ENCODE results near the gene PHLDB1.

The PHLDB1 gene

GRCh38 chr11:118629761-118630661 is 22.6 kb downstream of the PHLDB1 start:
- H3K9me3 ChIP-seq (ENCODE audit: low read length), result no peaks in the 10 kb centered on the region
- no peak overlapping the region for H3K9ac ChIP-seq (ENCODE audit: low read length)
- no peaks in the 10 kb centered on the region for H3K36me3 ChIP-seq (ENCODE audit: insufficient read depth, low read length)
- no peaks in the 10 kb centered on the region for H3K79me2 ChIP-seq (ENCODE audit: insufficient read depth, low read length)
- TF ChIP-seq CTCF (IDR thresholded peaks at IDR 0.05; ENCODE audit: low read length) (no peak), EZH2 (IDR thresholded peaks at IDR 0.05; ENCODE audit: borderline replicate concordance, low read length) (no peak)
- H3K27ac ChIP-seq (ENCODE audit: low read depth, low read length, poor library complexity, severe bottlenecking), result no peak overlapping the region
- H3F3A ChIP-seq (ENCODE audit: insufficient read depth, low read length), result no peaks in the 10 kb centered on the region
- H3K4me3 ChIP-seq (ENCODE audit: low read depth, low read length, poor library complexity, severe bottlenecking), result no peak overlapping the region
- no peaks in the 10 kb centered on the region for H3K4me1 ChIP-seq (ENCODE audit: insufficient read depth, low read length, severe bottlenecking)
- no peak overlapping the region for H3K4me2 ChIP-seq (ENCODE audit: low read length)
- 0 out of 2 replicates have a peak, but pooled peaks cover 3% of the 10 kb centered on the region for H3K27me3 ChIP-seq (ENCODE audit: insufficient read depth, low read length)
- H2AFZ ChIP-seq (ENCODE audit: low read length), result no peak overlapping the region
- H4K20me1 ChIP-seq (ENCODE audit: insufficient read depth, low read length), result no peaks in the 10 kb centered on the region
- no peaks in the 10 kb centered on the region for H3K9me2 ChIP-seq (ENCODE audit: low read depth, low read length)

DNA sequence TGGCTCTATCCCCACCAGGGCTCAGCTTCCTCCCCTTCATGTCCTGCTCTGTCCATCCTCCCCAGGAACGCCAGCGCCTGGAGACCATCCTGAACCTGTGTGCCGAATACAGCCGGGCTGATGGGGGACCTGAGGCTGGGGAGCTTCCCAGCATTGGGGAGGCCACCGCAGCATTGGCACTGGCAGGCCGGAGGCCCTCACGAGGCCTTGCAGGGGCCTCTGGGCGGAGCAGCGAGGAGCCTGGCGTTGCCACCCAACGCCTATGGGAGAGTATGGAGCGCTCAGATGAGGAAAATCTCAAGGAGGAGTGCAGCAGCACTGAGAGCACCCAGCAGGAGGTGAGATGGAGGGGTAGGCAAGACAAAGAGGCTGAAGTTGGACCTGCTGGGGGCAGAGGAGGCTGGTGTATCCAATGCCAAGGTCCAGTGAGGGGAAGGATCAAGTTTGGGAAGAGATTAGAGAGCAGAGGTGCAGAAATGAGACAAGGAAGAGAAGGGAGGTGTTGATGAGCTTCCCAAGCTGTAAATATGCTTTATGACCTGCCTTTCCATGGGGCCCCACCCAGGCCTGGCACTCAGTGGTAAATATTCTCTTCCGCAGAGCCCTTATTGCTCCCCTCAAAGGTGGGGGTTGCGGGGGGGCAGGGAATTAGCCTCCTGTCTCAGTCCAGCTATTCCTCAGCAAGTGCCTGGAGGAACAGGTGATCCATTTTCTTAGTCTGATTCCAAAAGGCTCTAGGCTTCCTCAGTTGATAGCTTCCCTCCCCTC is 23.9 kb downstream of the PHLDB1 start:
- Histone ChIP-seq H3K4me3 (ENCODE audit: low read depth, low read length, poor library complexity, severe bottlenecking) (no peak overlapping the region), H3K9me2 (ENCODE audit: low read depth, low read length) (no peaks in the 10 kb centered on the region), H3K4me1 (ENCODE audit: insufficient read depth, low read length, severe bottlenecking) (no peaks in the 10 kb centered on the region), H3K79me2 (ENCODE audit: insufficient read depth, low read length) (no peaks in the 10 kb centered on the region), H3K4me2 (ENCODE audit: low read length) (no peak overlapping the region), H3K27me3 (ENCODE audit: insufficient read depth, low read length) (0 out of 2 replicates have a peak, but pooled peaks cover 3% of the 10 kb centered on the region), H3K27ac (ENCODE audit: low read depth, low read length, poor library complexity, severe bottlenecking) (no peak overlapping the region), H3K9me3 (ENCODE audit: low read length) (no peaks in the 10 kb centered on the region), H3K9ac (ENCODE audit: low read length) (no peak overlapping the region), H3F3A (ENCODE audit: insufficient read depth, low read length) (no peaks in the 10 kb centered on the region), H3K36me3 (ENCODE audit: insufficient read depth, low read length) (no peaks in the 10 kb centered on the region), H4K20me1 (ENCODE audit: insufficient read depth, low read length) (no peaks in the 10 kb centered on the region), H2AFZ (ENCODE audit: low read length) (no peak overlapping the region)
- TF ChIP-seq CTCF (IDR thresholded peaks at IDR 0.05; ENCODE audit: low read length) (no peak), EZH2 (IDR thresholded peaks at IDR 0.05; ENCODE audit: borderline replicate concordance, low read length) (no peak)

DNA sequence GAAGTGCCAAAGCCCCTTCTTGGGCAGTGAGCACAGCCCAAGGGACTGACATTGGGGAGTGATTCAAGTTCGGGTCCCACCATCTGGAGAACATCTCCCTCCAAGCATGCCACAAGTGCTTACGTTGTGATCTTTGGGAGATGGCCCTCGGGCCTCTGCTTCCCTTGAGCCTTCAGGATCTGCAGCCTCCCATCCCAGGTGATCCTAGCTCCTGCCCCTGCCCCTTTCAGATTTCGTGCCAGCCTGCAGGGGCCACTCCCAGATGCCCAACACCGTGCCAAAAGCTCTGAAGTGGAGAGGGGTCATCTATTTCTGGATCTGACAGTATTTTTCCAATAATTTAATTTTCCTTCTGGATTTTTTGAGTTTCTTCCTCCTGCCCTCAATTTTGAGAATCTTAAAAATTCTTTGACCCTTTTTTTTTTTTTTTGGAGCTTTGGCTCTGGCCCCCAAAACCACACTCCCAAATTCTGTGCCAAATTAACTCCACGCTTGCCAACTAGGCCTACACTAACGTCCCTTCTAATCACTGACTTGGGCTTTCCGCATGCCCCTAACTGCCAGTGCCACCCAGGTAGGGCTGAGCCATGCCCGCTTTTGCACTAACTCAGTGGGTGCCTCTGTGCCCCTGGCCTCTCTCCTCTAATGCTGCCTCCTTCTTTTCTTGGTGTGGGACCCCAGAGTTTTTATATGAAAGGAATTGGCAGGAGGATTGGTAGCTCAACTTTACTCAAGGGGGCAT is 25.3 kb downstream of the PHLDB1 start:
- H3K27ac ChIP-seq (ENCODE audit: low read depth, low read length, poor library complexity, severe bottlenecking), result no peak overlapping the region
- 0 out of 2 replicates have a peak, but pooled peaks cover 3% of the 10 kb centered on the region for H3K27me3 ChIP-seq (ENCODE audit: insufficient read depth, low read length)
- H3K4me1 ChIP-seq (ENCODE audit: insufficient read depth, low read length, severe bottlenecking), result no peaks in the 10 kb centered on the region
- no peak overlapping the region for H3K9ac ChIP-seq (ENCODE audit: low read length)
- H2AFZ ChIP-seq (ENCODE audit: low read length), result no peak overlapping the region
- H4K20me1 ChIP-seq (ENCODE audit: insufficient read depth, low read length), result no peaks in the 10 kb centered on the region
- no peaks in the 10 kb centered on the region for H3K9me2 ChIP-seq (ENCODE audit: low read depth, low read length)
- H3K4me2 ChIP-seq (ENCODE audit: low read length), result no peak overlapping the region
- H3K79me2 ChIP-seq (ENCODE audit: insufficient read depth, low read length), result no peaks in the 10 kb centered on the region
- no peaks in the 10 kb centered on the region for H3K9me3 ChIP-seq (ENCODE audit: low read length)
- H3F3A ChIP-seq (ENCODE audit: insufficient read depth, low read length), result no peaks in the 10 kb centered on the region
- no peak overlapping the region for H3K4me3 ChIP-seq (ENCODE audit: low read depth, low read length, poor library complexity, severe bottlenecking)
- no peaks in the 10 kb centered on the region for H3K36me3 ChIP-seq (ENCODE audit: insufficient read depth, low read length)
- TF ChIP-seq EZH2 (IDR thresholded peaks at IDR 0.05; ENCODE audit: borderline replicate concordance, low read length) (no peak), CTCF (IDR thresholded peaks at IDR 0.05; ENCODE audit: low read length) (no peak)

Data from OCI-LY1 (cell line).